Lower leg skin (tissue), 3 donors: Measurements from ENCODE around the gene RAF1.

Source experiments
- POLR2A ChIP-seq, 2 donors: fragments of 450-650 bp; IDR thresholded peaks; one replicate each; pipeline ENCODE4 v1.6.1; 2016 to 2017; ENCODE audit warnings: antibody characterized with exemption in 2 of 2, mild to moderate bottlenecking in 1 of 2, moderate library complexity in 1 of 2
- TF ChIP-seq, protein P1 (sequence below), 3 donors: fragments of 450-650 bp; IDR thresholded peaks; one replicate each; pipeline ENCODE4 v1.5.1; 2016; ENCODE audit warnings: antibody characterized with exemption in 3 of 3, mild to moderate bottlenecking in 3 of 3, moderate library complexity in 2 of 3

DNA sequence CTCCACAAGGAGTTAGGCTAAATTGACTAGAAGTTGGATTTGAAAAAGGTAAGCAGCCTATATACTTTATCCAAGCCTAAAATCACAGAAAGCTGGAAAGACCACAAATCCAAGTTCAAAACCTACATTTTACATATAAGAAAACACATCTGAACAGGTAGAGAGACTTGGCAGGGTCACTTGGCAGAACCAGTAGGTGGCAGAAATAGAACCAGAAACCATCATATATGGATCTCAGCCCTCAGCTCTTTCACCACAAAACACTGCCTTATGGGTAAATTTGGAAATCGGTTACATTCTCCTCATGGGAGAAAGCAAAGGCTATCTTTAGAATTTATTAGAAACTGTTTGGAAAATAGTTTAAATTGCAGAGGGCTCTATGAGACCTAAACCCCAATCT, 62.8 kb downstream of the RAF1 start:
- TF ChIP-seq, protein P1, sequence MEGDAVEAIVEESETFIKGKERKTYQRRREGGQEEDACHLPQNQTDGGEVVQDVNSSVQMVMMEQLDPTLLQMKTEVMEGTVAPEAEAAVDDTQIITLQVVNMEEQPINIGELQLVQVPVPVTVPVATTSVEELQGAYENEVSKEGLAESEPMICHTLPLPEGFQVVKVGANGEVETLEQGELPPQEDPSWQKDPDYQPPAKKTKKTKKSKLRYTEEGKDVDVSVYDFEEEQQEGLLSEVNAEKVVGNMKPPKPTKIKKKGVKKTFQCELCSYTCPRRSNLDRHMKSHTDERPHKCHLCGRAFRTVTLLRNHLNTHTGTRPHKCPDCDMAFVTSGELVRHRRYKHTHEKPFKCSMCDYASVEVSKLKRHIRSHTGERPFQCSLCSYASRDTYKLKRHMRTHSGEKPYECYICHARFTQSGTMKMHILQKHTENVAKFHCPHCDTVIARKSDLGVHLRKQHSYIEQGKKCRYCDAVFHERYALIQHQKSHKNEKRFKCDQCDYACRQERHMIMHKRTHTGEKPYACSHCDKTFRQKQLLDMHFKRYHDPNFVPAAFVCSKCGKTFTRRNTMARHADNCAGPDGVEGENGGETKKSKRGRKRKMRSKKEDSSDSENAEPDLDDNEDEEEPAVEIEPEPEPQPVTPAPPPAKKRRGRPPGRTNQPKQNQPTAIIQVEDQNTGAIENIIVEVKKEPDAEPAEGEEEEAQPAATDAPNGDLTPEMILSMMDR (IDR thresholded peaks at IDR 0.05), result no peak
- TF ChIP-seq POLR2A (IDR thresholded peaks at IDR 0.05), result no peak
